Spleen (tissue), 7 donors: Measurements from ENCODE around the gene PEX26.
A peak's percentile ranks its signal among the peaks of the same experiment; 100 is the strongest.

Experiments used
- CTCF ChIP-seq, 11 experiments: fragments of 200-600 bp in 7 of 11; fragments of 450-650 bp in 4 of 11; sonication (generic) in 4 of 11; IDR thresholded peaks in 8 of 11; conservative IDR thresholded peaks in 3 of 11; 1 replicate in 7 of 11; 2 replicates in 4 of 11; pipeline versions ENCODE4 v1.4.0 to v1.8.0; 2016 to 2021; ENCODE audit warnings: antibody characterized with exemption in 11 of 11, inconsistent platforms in 4 of 11, mild to moderate bottlenecking in 1 of 11
- POLR2A ChIP-seq, 3 donors: fragments of 450-650 bp; IDR thresholded peaks; one replicate each; pipeline ENCODE4 v1.5.1; 2017; ENCODE audit warnings: antibody characterized with exemption in 3 of 3, mild to moderate bottlenecking in 1 of 3
- donor health status: DM: no; HTN: no; CAD: no; lungs with moderate emphysema.
- donor health status: DM: no; HTN: no; CAD: no.
- donor health status: DM: no; HTN: no; CAD: no.

DNA sequence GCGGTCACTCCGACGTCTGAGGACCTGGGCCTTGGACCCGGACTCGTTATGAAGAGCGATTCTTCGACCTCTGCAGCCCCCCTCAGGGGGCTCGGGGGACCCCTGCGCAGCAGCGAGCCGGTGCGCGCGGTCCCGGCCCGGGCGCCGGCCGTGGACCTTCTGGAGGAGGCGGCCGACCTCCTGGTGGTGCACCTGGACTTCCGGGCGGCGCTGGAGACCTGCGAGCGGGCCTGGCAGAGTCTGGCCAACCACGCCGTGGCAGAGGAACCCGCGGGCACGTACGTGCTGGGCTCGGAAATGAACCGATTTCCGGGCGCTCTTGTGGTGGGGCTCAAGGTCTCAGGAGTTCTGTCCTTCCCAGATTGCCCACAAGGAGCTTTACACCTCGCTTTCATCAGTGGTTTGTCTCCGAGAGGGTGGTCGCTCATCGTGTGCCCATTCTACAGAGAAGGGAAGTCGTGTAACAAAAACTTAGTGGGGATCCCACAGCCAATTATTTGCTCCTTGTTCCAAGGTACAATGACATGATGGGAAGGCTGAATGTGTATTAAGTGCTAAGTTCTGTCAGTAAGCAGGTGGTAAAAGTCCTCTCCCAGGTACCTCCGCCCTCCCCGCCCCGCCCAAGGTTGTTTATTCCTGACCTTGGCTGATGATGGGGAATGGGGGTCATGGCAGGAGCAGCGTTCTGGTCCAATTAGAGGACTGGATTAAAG lies 695 bp downstream of the PEX26 start:
- TF ChIP-seq CTCF (IDR thresholded peaks at IDR 0.05 in 8 of 11, conservative IDR thresholded peaks at IDR 0.05 in 3 of 11) (peak in 1 of 11 experiments; percentile 28), POLR2A (IDR thresholded peaks at IDR 0.05) (no peak)
